NCI-H460 (cell line): ENCODE measurements around the gene COX4I2. TPM values are rescaled to one million over a fixed set of nuclear protein-coding genes. Genes with fewer than 3 reads are reported as not detected.
"Not testable (repeated sequence)": the region's sequence is repeated elsewhere in the genome, so short reads cannot be mapped to it uniquely, and the experiment has no call there.

Experiments used
- DNase-seq: peaks from one replicate; pipeline ENCODE4 v3.0.0-alpha.2; 2016; ENCODE audit warnings: low read depth; ENCODE audit errors: extremely low read depth
- total RNA-seq: library from RNA; depleted of rRNA; stranded (reverse); fragments of >200 nt; shearing (Covaris generic); gene quantifications from 2 replicates; pipeline ENCODE4 v1.2.3, GENCODE V29; 2014

COX4I2 gene
- total RNA-seq, 1 experiment from 2014 or later, result not detected

- DNase-seq, result not testable (repeated sequence)
These were observed 10.4 kb downstream of the COX4I2 start for GRCh38 chr20:31648104-31648503.

GRCh38 chr20:31652917-31653396 lies 15.2 kb downstream of the COX4I2 start:
- DNase-seq, result no peak

GRCh38 chr20:31653561-31653960 lies 15.8 kb downstream of the COX4I2 start:
- DNase-seq, result no peak

GRCh38 chr20:31654534-31654933 lies 16.8 kb downstream of the COX4I2 start:
- no peak for DNase-seq

- peak; percentile 69 for DNase-seq
These were observed 24.1 kb downstream of the COX4I2 start for GRCh38 chr20:31661625-31662371.

- DNase-seq, result no peak
These were observed 24.7 kb downstream of the COX4I2 start for GRCh38 chr20:31662372-31662854.

GRCh38 chr20:31663524-31663837 lies 25.8 kb downstream of the COX4I2 start:
- no peak for DNase-seq

GRCh38 chr20:31663838-31664695 lies 26.4 kb downstream of the COX4I2 start:
- DNase-seq, result no peak

GRCh38 chr20:31664696-31665354 lies 27.1 kb downstream of the COX4I2 start:
- no peak for DNase-seq

- DNase-seq, result no peak
These were observed 28.0 kb downstream of the COX4I2 start for GRCh38 chr20:31665753-31666152.

GRCh38 chr20:31666258-31667042 lies 28.7 kb downstream of the COX4I2 start:
- no peak for DNase-seq

- no peak for DNase-seq
These were observed 29.9 kb downstream of the COX4I2 start for GRCh38 chr20:31667315-31668285.

- DNase-seq, result not testable (repeated sequence)
These were observed 31.2 kb downstream of the COX4I2 start for GRCh38 chr20:31668944-31669343.

- no peak for DNase-seq
These were observed 32.2 kb downstream of the COX4I2 start for GRCh38 chr20:31669876-31670275.

- DNase-seq, result no peak
These were observed 32.9 kb downstream of the COX4I2 start for GRCh38 chr20:31670371-31671228.

- DNase-seq, result no peak
These were observed 33.6 kb downstream of the COX4I2 start for GRCh38 chr20:31671324-31671723.

GRCh38 chr20:31673435-31673834 lies 35.7 kb downstream of the COX4I2 start:
- DNase-seq, result no peak

- DNase-seq, result no peak
These were observed 36.3 kb downstream of the COX4I2 start for GRCh38 chr20:31673943-31674463.
